K562 (cell line): ENCODE results near the gene MPV17L2. TPM values are rescaled to one million over a fixed set of nuclear protein-coding genes. Genes with fewer than 3 reads are reported as not detected.

Experiments
- ATAC-seq: fragments of 200-7000 bp; cut with Tn5 transposase; 3 replicates; pipeline ENCODE4 v1.9.1; 2020; ENCODE audit warnings: moderate library complexity
- BruUV-seq: library from RNA; stranded (reverse); fragments of 400-500 nt; replicated peaks from 2 replicates; lab custom pipeline; 2021; lab: Mats Ljungman, UMichigan
- CTCF ChIA-PET: fragments of 300-600 bp; formaldehyde crosslinking; extraction: SDS; loops from one replicate; lab custom pipeline; 2021; ENCODE audit warnings: low intra/inter-chr PET ratio; lab: Yijun Ruan, JAX
- POLR2A ChIA-PET: fragments of 300-600, 350-650 bp; sonication (Branson Sonifier 250); formaldehyde crosslinking; extraction: SDS; loops from one replicate; lab custom pipeline; 2021; ENCODE audit warnings: antibody characterized with exemption, inconsistent platforms; lab: Yijun Ruan, JAX
- DNase-seq, 4 experiments: peaks; one replicate each; pipeline versions ENCODE4 v3.0.0 to v3.0.0-alpha.2; 2011 to 2018; ENCODE audit warnings: low spot score in 3 of 4, mixed read lengths in 3 of 4; ENCODE audit errors: extremely low read depth in 1 of 4
- FAIRE-seq: peaks from 2 replicates; lab custom pipeline; 2011; peaks lifted over from hg19 to GRCh38; lab: Jason Lieb, UNC
- H2AFZ ChIP-seq: 2 replicates; pipeline ENCODE4 v1.6.0; 2011; ENCODE audit warnings: low read depth, low read length, control low read depth, inconsistent platforms
- H3K27ac ChIP-seq: fragments of 200-600 bp; 3 replicates; pipeline ENCODE4 v1.8.0; 2011; ENCODE audit warnings: low read depth, mild to moderate bottlenecking, control low read depth, inconsistent platforms, low read length, moderate library complexity, mixed read lengths; ENCODE audit errors: extremely low read depth
- H3K27me3 ChIP-seq, 2 experiments: fragments of 300-600 bp in 1 of 2; 2 replicates in 1 of 2; 3 replicates in 1 of 2; pipeline versions ENCODE4 v1.6.0 to v1.8.0; 2011; ENCODE audit warnings: inconsistent platforms in 2 of 2, low read length in 2 of 2, mild to moderate bottlenecking in 1 of 2, mixed read lengths in 1 of 2, moderate library complexity in 1 of 2; ENCODE audit not compliant: control insufficient read depth in 2 of 2, insufficient read depth in 2 of 2
- H3K36me3 ChIP-seq: fragments of 300-600 bp; 3 replicates; pipeline ENCODE4 v1.8.0; 2011; ENCODE audit warnings: mild to moderate bottlenecking, low read length, inconsistent platforms; ENCODE audit not compliant: control insufficient read depth, insufficient read depth
- H3K4me1 ChIP-seq, 2 experiments: fragments of 200-600 bp in 1 of 2; replicated peaks in 1 of 2; 2 replicates in 1 of 2; 3 replicates in 1 of 2; pipeline versions ENCODE4 v1.5.1 to v1.8.0; 2011; ENCODE audit warnings: inconsistent platforms in 2 of 2, low read length in 2 of 2, mild to moderate bottlenecking in 1 of 2, mixed read lengths in 1 of 2, moderate library complexity in 1 of 2; ENCODE audit not compliant: control insufficient read depth in 2 of 2, insufficient read depth in 2 of 2
- H3K4me2 ChIP-seq: 2 replicates; pipeline ENCODE4 v1.6.1; 2011; ENCODE audit warnings: low read length, control low read depth, inconsistent platforms, mixed read lengths; ENCODE audit not compliant: insufficient read depth
- H3K4me3 ChIP-seq: fragments of 200-600 bp; sonication (generic), shearing (Covaris generic); 2 replicates; pipeline ENCODE4 v1.5.1; 2016; ENCODE audit warnings: control low read depth, inconsistent platforms
- H3K79me2 ChIP-seq: fragments of 200-600 bp; 3 replicates; pipeline ENCODE4 v1.8.0; 2011; ENCODE audit warnings: low read length, inconsistent platforms; ENCODE audit not compliant: control insufficient read depth, insufficient read depth
- H3K9ac ChIP-seq, 2 experiments: 2 replicates each; pipeline versions ENCODE4 v1.6.0 to v1.6.1; 2011; ENCODE audit warnings: low read depth in 2 of 2, low read length in 2 of 2, control low read depth in 1 of 2, inconsistent platforms in 1 of 2, mild to moderate bottlenecking in 1 of 2, mixed read lengths in 1 of 2; ENCODE audit not compliant: insufficient read depth in 1 of 2
- H3K9me1 ChIP-seq: one replicate; pipeline ENCODE4 v1.6.0; 2011; ENCODE audit warnings: inconsistent platforms, mild to moderate bottlenecking, low read length, moderate library complexity; ENCODE audit not compliant: control insufficient read depth, insufficient read depth
- H3K9me3 ChIP-seq: replicated peaks from 2 replicates; pipeline ENCODE4 v1.5.1; 2011; ENCODE audit warnings: low read depth, low read length, inconsistent platforms; ENCODE audit not compliant: control insufficient read depth, insufficient read depth
- H4K20me1 ChIP-seq: replicated peaks from 2 replicates; pipeline ENCODE4 v1.6.1; 2011; ENCODE audit warnings: low read length, inconsistent platforms, mixed read lengths; ENCODE audit not compliant: control insufficient read depth, insufficient read depth
- CHD4 ChIP-seq: fragments of 200-600 bp; sonication (generic); IDR thresholded peaks from 3 replicates; pipeline ENCODE4 v1.6.1; 2012; ENCODE audit warnings: low read depth, mild to moderate bottlenecking, mixed read lengths, low read length, inconsistent platforms; ENCODE audit not compliant: insufficient read depth, insufficient replicate concordance, poor library complexity, severe bottlenecking
- NR1H2 ChIP-seq: sonication (generic); formaldehyde crosslinking; IDR thresholded peaks from 2 replicates; pipeline ENCODE4 v1.4.0; 2020; ENCODE audit warnings: mild to moderate bottlenecking, missing genetic modification reagents
- PHB2 ChIP-seq: fragments of 450-650 bp; IDR thresholded peaks from 2 replicates; pipeline ENCODE4 v1.6.1; 2017; ENCODE audit warnings: low read depth
- POLR2G ChIP-seq: fragments of 200-400 bp; formaldehyde crosslinking; IDR thresholded peaks from 2 replicates; pipeline ENCODE4 v1.6.1; 2017; ENCODE audit warnings: low read depth, mild to moderate bottlenecking, antibody characterized with exemption, low read length, moderate library complexity
- RBM22 ChIP-seq: fragments of 200-400 bp; formaldehyde crosslinking; IDR thresholded peaks from 2 replicates; pipeline ENCODE4 v1.6.1; 2018; ENCODE audit warnings: low read length, low read depth; ENCODE audit not compliant: poor library complexity, severe bottlenecking
- TAF9B ChIP-seq: fragments of 450-650 bp; IDR thresholded peaks from 2 replicates; pipeline ENCODE4 v1.6.1; 2018; ENCODE audit warnings: mild to moderate bottlenecking; ENCODE audit not compliant: partially characterized antibody
- TCF7 ChIP-seq: sonication (generic); IDR thresholded peaks from 2 replicates; pipeline ENCODE4 v1.6.1; 2016; ENCODE audit warnings: antibody characterized with exemption, borderline replicate concordance
- WGBS: fragments of 100-300 bp; shearing (Covaris generic); methylation state at CpG from one replicate; pipeline ENCODE4 v1.1.6; 2016; ENCODE audit warnings: low coverage, mixed read lengths; ENCODE audit not compliant: insufficient coverage; ENCODE audit errors: missing lambda C conversion rate; 5-methylcytosine and 5-hydroxymethylcytosine counted together
- in situ Hi-C: fragments of 300-500 bp; cut with MboI; formaldehyde crosslinking; loops from 4 replicates; pipeline ENCODE4 v1.15.0; 2018; ENCODE audit warnings: inconsistent platforms, mixed read lengths
- intact Hi-C: fragments of 100-400 bp; cut with micrococcal nuclease; formaldehyde crosslinking; loops from 2 replicates; pipeline ENCODE4 v1.14.2; 2022
- polyA plus RNA-seq, 8 experiments: library from polyadenylated mRNA; depleted of rRNA in 4 of 8; stranded (reverse) in 5 of 8; unstranded in 3 of 8; fragments of >200 nt; fragmentation: Nextera tagmentation in 2 of 8; fragmentation: Illumina TruSeq in 1 of 8; extraction: Ambion mirVana in 2 of 8; extraction: Trizol in 1 of 8; gene quantifications; 2 replicates each; pipeline versions ENCODE4 v1.2.1 to v1.2.3, GENCODE V29; 2011 to 2014; ENCODE audit warnings: inconsistent platforms in 1 of 8, missing spikeins in 1 of 8
- total RNA-seq, 7 experiments: library from RNA; depleted of rRNA in 6 of 7; stranded (reverse); fragments of >200 nt in 6 of 7; fragmentation: Illumina TruSeq in 2 of 7; extraction: Trizol in 2 of 7; gene quantifications; 2 replicates each; pipeline versions ENCODE4 v1.2.1 to v1.2.3, GENCODE V29; 2011 to 2021; ENCODE audit warnings: low replicate concordance in 1 of 7
- TF ChIP-seq, protein P1 (sequence below): fragments of 450-650 bp; IDR thresholded peaks from 2 replicates; pipeline ENCODE4 v1.6.1; 2017; ENCODE audit warnings: mild to moderate bottlenecking, moderate library complexity
- TF ChIP-seq, protein P2 (sequence below): fragments of 450-650 bp; IDR thresholded peaks from 2 replicates; pipeline ENCODE4 v1.6.1; 2016; ENCODE audit warnings: borderline replicate concordance
- TF ChIP-seq, protein P3 (sequence below): sonication (generic); formaldehyde crosslinking; IDR thresholded peaks from 2 replicates; pipeline ENCODE4 v1.8.1; 2022; ENCODE audit warnings: missing genetic modification reagents
- TF ChIP-seq, protein P4 (sequence below): sonication (generic); formaldehyde crosslinking; IDR thresholded peaks from 2 replicates; pipeline ENCODE4 v1.8.1; 2023; ENCODE audit warnings: mild to moderate bottlenecking, missing genetic modification reagents

Gene MPV17L2
- total and polyA plus RNA-seq, 9 of the 15 experiments (the other 6 are each of a cell fraction or from before 2014, with no cell fraction given) = 10.6 to 60.2 (median 28.5) TPM

DNA sequence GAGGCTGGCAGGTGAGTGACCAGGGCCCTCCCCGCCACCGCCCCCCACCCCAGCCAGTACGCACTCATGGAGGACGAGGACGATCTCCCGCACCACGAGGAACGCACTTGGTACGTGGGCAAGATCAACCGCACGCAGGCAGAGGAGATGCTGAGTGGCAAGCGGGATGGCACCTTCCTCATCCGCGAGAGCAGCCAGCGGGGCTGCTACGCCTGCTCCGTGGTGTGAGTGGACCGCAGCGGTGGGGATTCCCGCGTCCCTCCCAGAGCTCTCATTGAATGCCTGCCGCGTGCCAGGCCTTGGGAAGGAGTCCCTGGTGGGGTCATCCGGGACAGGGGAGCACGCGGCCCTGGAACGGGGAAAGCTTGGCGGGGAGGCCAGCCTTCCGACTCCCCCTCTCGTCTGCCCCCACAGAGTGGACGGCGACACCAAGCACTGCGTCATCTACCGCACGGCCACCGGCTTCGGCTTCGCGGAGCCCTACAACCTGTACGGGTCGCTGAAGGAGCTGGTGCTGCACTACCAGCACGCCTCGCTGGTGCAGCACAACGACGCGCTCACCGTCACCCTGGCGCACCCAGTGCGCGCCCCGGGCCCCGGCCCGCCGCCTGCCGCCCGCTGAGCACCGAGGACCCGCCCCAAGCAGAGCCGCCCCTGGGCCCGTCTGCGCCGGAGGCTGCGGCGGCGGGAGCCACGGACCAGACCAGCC lies 24.2 kb upstream of the MPV17L2 start:
- no peak overlapping the region for H2AFZ ChIP-seq
- 96% methylated on average over 37 of the region's 66 CpGs for WGBS

More for the DNA sequence above, 24.2 kb upstream of the MPV17L2 start:
- no peak for DNase-seq
- intact Hi-C loops = loop anchor here (1.0 to 10.0 kb wide), 2 partner anchors 56 to 164 kb away; partner anchors contain the start of gene ARRDC2
- in situ Hi-C loops = loop anchor here (10.0 kb wide), 1 partner anchor 164 kb away; the partner anchor contains the start of gene ARRDC2
- Histone ChIP-seq H4K20me1 (0 out of 2 replicates have a peak, but pooled peaks cover 4% of the 10 kb centered on the region), H3K4me1 (peaks cover 4 to 20% of the 10 kb centered on the region in 2 experiments; a peak in 4 of 5 replicates), H3K27me3 (no peaks in the 10 kb centered on the region), H3K4me2 (no peak overlapping the region), H3K9me3 (no peaks in the 10 kb centered on the region), H3K9ac (no peak overlapping the region), H3K27ac (no peak overlapping the region), H3K4me3 (no peak overlapping the region), H3K36me3 (peaks cover 57% of the 10 kb centered on the region; the same call in 2 of the 3 replicates), H3K79me2 (no peaks in the 10 kb centered on the region), H3K9me1 (no peaks in the 10 kb centered on the region)
- no TSS peak for BruUV-seq
- no peak for ATAC-seq
- CTCF ChIA-PET = interaction anchor here (0.6 to 2.2 kb wide), 4 partner anchors 11 to 162 kb away, joined by 3 to 13 read pairs (median 4); no protein-coding TSS in a partner anchor
- no peak for TF ChIP-seq PHB2
- TF ChIP-seq, protein P1, sequence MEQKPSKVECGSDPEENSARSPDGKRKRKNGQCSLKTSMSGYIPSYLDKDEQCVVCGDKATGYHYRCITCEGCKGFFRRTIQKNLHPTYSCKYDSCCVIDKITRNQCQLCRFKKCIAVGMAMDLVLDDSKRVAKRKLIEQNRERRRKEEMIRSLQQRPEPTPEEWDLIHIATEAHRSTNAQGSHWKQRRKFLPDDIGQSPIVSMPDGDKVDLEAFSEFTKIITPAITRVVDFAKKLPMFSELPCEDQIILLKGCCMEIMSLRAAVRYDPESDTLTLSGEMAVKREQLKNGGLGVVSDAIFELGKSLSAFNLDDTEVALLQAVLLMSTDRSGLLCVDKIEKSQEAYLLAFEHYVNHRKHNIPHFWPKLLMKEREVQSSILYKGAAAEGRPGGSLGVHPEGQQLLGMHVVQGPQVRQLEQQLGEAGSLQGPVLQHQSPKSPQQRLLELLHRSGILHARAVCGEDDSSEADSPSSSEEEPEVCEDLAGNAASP = no peak
- TF ChIP-seq POLR2G = peak; percentile 34
- peak; percentile 27 for TF ChIP-seq RBM22
- TF ChIP-seq NR1H2 (CRISPR knock-in tag) = no peak
- TF ChIP-seq, protein P2, sequence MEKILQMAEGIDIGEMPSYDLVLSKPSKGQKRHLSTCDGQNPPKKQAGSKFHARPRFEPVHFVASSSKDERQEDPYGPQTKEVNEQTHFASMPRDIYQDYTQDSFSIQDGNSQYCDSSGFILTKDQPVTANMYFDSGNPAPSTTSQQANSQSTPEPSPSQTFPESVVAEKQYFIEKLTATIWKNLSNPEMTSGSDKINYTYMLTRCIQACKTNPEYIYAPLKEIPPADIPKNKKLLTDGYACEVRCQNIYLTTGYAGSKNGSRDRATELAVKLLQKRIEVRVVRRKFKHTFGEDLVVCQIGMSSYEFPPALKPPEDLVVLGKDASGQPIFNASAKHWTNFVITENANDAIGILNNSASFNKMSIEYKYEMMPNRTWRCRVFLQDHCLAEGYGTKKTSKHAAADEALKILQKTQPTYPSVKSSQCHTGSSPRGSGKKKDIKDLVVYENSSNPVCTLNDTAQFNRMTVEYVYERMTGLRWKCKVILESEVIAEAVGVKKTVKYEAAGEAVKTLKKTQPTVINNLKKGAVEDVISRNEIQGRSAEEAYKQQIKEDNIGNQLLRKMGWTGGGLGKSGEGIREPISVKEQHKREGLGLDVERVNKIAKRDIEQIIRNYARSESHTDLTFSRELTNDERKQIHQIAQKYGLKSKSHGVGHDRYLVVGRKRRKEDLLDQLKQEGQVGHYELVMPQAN = no peak
- TF ChIP-seq TCF7 = no peak
- no peak for TF ChIP-seq CHD4
- TF ChIP-seq, protein P3, sequence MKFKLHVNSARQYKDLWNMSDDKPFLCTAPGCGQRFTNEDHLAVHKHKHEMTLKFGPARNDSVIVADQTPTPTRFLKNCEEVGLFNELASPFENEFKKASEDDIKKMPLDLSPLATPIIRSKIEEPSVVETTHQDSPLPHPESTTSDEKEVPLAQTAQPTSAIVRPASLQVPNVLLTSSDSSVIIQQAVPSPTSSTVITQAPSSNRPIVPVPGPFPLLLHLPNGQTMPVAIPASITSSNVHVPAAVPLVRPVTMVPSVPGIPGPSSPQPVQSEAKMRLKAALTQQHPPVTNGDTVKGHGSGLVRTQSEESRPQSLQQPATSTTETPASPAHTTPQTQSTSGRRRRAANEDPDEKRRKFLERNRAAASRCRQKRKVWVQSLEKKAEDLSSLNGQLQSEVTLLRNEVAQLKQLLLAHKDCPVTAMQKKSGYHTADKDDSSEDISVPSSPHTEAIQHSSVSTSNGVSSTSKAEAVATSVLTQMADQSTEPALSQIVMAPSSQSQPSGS = no peak
- no peak for TF ChIP-seq TAF9B
- TF ChIP-seq, protein P4, sequence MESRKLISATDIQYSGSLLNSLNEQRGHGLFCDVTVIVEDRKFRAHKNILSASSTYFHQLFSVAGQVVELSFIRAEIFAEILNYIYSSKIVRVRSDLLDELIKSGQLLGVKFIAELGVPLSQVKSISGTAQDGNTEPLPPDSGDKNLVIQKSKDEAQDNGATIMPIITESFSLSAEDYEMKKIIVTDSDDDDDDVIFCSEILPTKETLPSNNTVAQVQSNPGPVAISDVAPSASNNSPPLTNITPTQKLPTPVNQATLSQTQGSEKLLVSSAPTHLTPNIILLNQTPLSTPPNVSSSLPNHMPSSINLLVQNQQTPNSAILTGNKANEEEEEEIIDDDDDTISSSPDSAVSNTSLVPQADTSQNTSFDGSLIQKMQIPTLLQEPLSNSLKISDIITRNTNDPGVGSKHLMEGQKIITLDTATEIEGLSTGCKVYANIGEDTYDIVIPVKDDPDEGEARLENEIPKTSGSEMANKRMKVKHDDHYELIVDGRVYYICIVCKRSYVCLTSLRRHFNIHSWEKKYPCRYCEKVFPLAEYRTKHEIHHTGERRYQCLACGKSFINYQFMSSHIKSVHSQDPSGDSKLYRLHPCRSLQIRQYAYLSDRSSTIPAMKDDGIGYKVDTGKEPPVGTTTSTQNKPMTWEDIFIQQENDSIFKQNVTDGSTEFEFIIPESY (CRISPR knock-in tag) = peak; percentile 95
- POLR2A ChIA-PET = interaction anchor here (0.6 to 1.0 kb wide), 2 partner anchors 16 to 23 kb away, joined by 4 to 5 read pairs; no protein-coding TSS in a partner anchor
- FAIRE-seq = no peak
